ENCODE measurements around the gene MAN1A2. TPM values are rescaled to one million over a fixed set of nuclear protein-coding genes. Genes with fewer than 3 reads are reported as not detected.

Gene MAN1A2
- total RNA-seq, 1 experiment from 2014 or later = 38.1 TPM

DNA sequence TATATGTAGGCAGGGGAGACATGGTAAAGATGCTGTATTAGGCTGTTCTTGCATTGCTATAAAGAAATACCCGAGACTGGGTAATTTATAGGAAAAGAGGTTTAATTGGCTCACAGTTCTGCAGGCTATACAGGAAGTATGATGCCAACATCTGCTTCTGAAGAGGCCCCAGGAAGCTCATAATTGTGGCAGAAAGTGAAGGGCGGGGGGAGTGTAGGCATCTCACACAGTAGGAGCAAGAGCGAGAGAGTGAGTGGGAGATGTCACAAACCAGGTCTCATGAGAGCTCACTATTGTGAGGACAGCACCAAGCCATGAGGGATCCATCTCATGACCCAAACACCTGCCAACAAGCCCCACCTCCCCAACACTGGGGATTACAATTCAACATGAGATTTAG lies 21.1 kb downstream of the MAN1A2 start:
- Histone ChIP-seq H3K4me2 (ENCODE audit: low read length) (no peak overlapping the region), H3K36me3 (ENCODE audit: control insufficient read depth in 1 of 2, insufficient read depth in 2 of 2, low read length in 2 of 2) (no peaks in the 10 kb centered on the region), H3K79me2 (ENCODE audit: insufficient read depth, low read length) (peaks cover 100% of the 10 kb centered on the region), H3K9me2 (ENCODE audit: insufficient read depth) (no peaks in the 10 kb centered on the region), H4K20me1 (ENCODE audit: insufficient read depth) (no peaks in the 10 kb centered on the region), H2AFZ (ENCODE audit: low read depth, low read length, poor library complexity, severe bottlenecking) (no peak overlapping the region), H3K9me3 (ENCODE audit: control insufficient read depth in 1 of 2, insufficient read depth in 1 of 2, low read depth in 1 of 2, low read length in 2 of 2) (0 out of 4 replicates have a peak, but pooled peaks cover 0 to 1% of the 10 kb centered on the region in 2 experiments), H3K27me3 (ENCODE audit: insufficient read depth, low read length) (no peaks in the 10 kb centered on the region), H3K4me3 (replicated peaks in 1 of 2; ENCODE audit: low read depth in 1 of 2, low read length in 2 of 2) (no peak overlapping the region), H3K27ac (ENCODE audit: low read depth, low read length) (no peak overlapping the region), H3K4me1 (ENCODE audit: control insufficient read depth in 1 of 2, insufficient read depth in 2 of 2, low read length in 2 of 2) (no peaks in the 10 kb centered on the region), H3K9ac (ENCODE audit: low read length) (no peak overlapping the region)
- no TSS peak for BruUV-seq (replicated peaks)
- ATAC-seq = no peak
- TF ChIP-seq POLR2AphosphoS5 (IDR thresholded peaks at IDR 0.05; ENCODE audit: low read depth, low read length) (no peak), CBX3 (IDR thresholded peaks at IDR 0.05; ENCODE audit: low read depth) (no peak), SP1 (IDR thresholded peaks at IDR 0.05; ENCODE audit: low read depth) (no peak), EZH2 (IDR thresholded peaks at IDR 0.05) (no peak), JUND (IDR thresholded peaks at IDR 0.05) (no peak), ZFX (IDR thresholded peaks at IDR 0.05) (no peak), ELF1 (IDR thresholded peaks at IDR 0.05; ENCODE audit: borderline replicate concordance, low read depth) (no peak), CEBPB (IDR thresholded peaks at IDR 0.05; ENCODE audit: low read depth) (no peak), MAX (IDR thresholded peaks at IDR 0.05) (no peak), POLR2A (IDR thresholded peaks at IDR 0.05; ENCODE audit: borderline replicate concordance, extremely low read depth, insufficient read depth, insufficient read length) (no peak), TCF7L2 (IDR thresholded peaks at IDR 0.05; ENCODE audit: borderline replicate concordance, extremely low read depth, insufficient read depth, insufficient read length) (no peak), SRF (IDR thresholded peaks at IDR 0.05; ENCODE audit: low read depth) (no peak), EGR1 (IDR thresholded peaks at IDR 0.05; ENCODE audit: low read depth) (no peak), RAD21 (IDR thresholded peaks at IDR 0.05; ENCODE audit: low read depth) (no peak), EZH2phosphoT487 (IDR thresholded peaks at IDR 0.05; ENCODE audit: borderline replicate concordance) (no peak)
- TF ChIP-seq, protein P1, sequence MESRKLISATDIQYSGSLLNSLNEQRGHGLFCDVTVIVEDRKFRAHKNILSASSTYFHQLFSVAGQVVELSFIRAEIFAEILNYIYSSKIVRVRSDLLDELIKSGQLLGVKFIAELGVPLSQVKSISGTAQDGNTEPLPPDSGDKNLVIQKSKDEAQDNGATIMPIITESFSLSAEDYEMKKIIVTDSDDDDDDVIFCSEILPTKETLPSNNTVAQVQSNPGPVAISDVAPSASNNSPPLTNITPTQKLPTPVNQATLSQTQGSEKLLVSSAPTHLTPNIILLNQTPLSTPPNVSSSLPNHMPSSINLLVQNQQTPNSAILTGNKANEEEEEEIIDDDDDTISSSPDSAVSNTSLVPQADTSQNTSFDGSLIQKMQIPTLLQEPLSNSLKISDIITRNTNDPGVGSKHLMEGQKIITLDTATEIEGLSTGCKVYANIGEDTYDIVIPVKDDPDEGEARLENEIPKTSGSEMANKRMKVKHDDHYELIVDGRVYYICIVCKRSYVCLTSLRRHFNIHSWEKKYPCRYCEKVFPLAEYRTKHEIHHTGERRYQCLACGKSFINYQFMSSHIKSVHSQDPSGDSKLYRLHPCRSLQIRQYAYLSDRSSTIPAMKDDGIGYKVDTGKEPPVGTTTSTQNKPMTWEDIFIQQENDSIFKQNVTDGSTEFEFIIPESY (IDR thresholded peaks at IDR 0.05; ENCODE audit: extremely low read depth, insufficient replicate concordance, low read length) = no peak
- TF ChIP-seq, protein P2, sequence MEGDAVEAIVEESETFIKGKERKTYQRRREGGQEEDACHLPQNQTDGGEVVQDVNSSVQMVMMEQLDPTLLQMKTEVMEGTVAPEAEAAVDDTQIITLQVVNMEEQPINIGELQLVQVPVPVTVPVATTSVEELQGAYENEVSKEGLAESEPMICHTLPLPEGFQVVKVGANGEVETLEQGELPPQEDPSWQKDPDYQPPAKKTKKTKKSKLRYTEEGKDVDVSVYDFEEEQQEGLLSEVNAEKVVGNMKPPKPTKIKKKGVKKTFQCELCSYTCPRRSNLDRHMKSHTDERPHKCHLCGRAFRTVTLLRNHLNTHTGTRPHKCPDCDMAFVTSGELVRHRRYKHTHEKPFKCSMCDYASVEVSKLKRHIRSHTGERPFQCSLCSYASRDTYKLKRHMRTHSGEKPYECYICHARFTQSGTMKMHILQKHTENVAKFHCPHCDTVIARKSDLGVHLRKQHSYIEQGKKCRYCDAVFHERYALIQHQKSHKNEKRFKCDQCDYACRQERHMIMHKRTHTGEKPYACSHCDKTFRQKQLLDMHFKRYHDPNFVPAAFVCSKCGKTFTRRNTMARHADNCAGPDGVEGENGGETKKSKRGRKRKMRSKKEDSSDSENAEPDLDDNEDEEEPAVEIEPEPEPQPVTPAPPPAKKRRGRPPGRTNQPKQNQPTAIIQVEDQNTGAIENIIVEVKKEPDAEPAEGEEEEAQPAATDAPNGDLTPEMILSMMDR (IDR thresholded peaks at IDR 0.05 in 2 of 3, conservative IDR thresholded peaks at IDR 0.05 in 1 of 3; ENCODE audit: borderline replicate concordance in 1 of 3, insufficient read depth in 1 of 3, low read depth in 2 of 3, low read length in 2 of 3) = no peak
- ChIA-PET POLR2A (no interaction called here), CTCF (no interaction called here), RAD21 (ENCODE audit: low non-redundant PET in 1 of 2, low total read pairs in 2 of 2, uncharacterized antibody in 2 of 2, unreplicated experiment in 2 of 2) (no interaction called here)
- no peak for DNase-seq (ENCODE audit: low read depth, low spot score)
- intact Hi-C loops (cut with micrococcal nuclease) = no loop called here

Measured in HCT116 (cell line).